PC-3 (cell line): ENCODE data around the gene PTPN20. TPM values are rescaled to one million over a fixed set of nuclear protein-coding genes. Genes with fewer than 3 reads are reported as not detected.

Experiments used
- ATAC-seq: fragments of 200-7000 bp; cut with Tn5 transposase; 2 replicates; pipeline ENCODE4 v1.9.1; 2020; ENCODE audit warnings: mild to moderate bottlenecking, moderate library complexity
- BruUV-seq: library from RNA; stranded (reverse); fragments of 400-500 nt; replicated peaks from 2 replicates; lab custom pipeline; 2021; lab: Mats Ljungman, UMichigan
- CTCF ChIA-PET: fragments of 300-600 bp; sonication (Branson Sonifier 250); formaldehyde crosslinking; loops from one replicate; lab custom pipeline; 2022; ENCODE audit warnings: antibody characterized with exemption; lab: Charles Lee
- POLR2A ChIA-PET: fragments of 300-600 bp; sonication (Branson Sonifier 250); formaldehyde crosslinking; loops from one replicate; lab custom pipeline; 2022; ENCODE audit warnings: antibody characterized with exemption; ENCODE audit not compliant: unreplicated experiment; lab: Charles Lee
- DNase-seq: peaks from one replicate; pipeline ENCODE4 v3.0.0-alpha.2; 2015
- H2AFZ ChIP-seq: fragments of 300-600 bp; sonication (generic); 2 replicates; pipeline ENCODE4 v1.6.0; 2016; ENCODE audit warnings: antibody characterized with exemption, low read length
- H3F3A ChIP-seq: fragments of 300-600 bp; sonication (generic); one replicate; pipeline ENCODE4 v1.6.0; 2017; ENCODE audit warnings: antibody characterized with exemption, low read length, control low read depth, mild to moderate bottlenecking; ENCODE audit not compliant: unreplicated experiment
- H3K27ac ChIP-seq: fragments of 300-600 bp; sonication (generic); 2 replicates; pipeline ENCODE4 v1.5.1; 2016; ENCODE audit warnings: mild to moderate bottlenecking, low read length
- H3K27me3 ChIP-seq: fragments of 300-600 bp; sonication (generic); 2 replicates; pipeline ENCODE4 v1.6.1; 2016; ENCODE audit warnings: low read length, mixed read lengths
- H3K36me3 ChIP-seq: fragments of 300-600 bp; sonication (generic); 2 replicates; pipeline ENCODE4 v1.6.1; 2016; ENCODE audit warnings: low read depth, mixed run types, low read length, mixed read lengths
- H3K4me1 ChIP-seq: fragments of 300-600 bp; sonication (generic); 2 replicates; pipeline ENCODE4 v1.5.1; 2016; ENCODE audit warnings: low read length; ENCODE audit not compliant: insufficient read depth
- H3K4me2 ChIP-seq: fragments of 300-600 bp; sonication (generic); 2 replicates; pipeline ENCODE4 v1.6.0; 2016; ENCODE audit warnings: low read length
- H3K4me3 ChIP-seq: fragments of 300-600 bp; sonication (generic); 2 replicates; pipeline ENCODE4 v1.5.1; 2016; ENCODE audit warnings: mild to moderate bottlenecking, low read length, mixed read lengths
- H3K79me2 ChIP-seq: fragments of 300-600 bp; sonication (generic); 2 replicates; pipeline ENCODE4 v1.6.1; 2017; ENCODE audit warnings: low read length, mixed read lengths
- H3K9ac ChIP-seq: fragments of 300-600 bp; sonication (generic); 2 replicates; pipeline ENCODE4 v1.6.0; 2016; ENCODE audit warnings: mild to moderate bottlenecking, low read length
- H3K9me2 ChIP-seq: fragments of 300-600 bp; sonication (generic); replicated peaks from 2 replicates; pipeline ENCODE4 v1.6.1; 2016; ENCODE audit warnings: mixed run types, low read length, mixed read lengths
- H3K9me3 ChIP-seq: fragments of 300-600 bp; sonication (generic); 2 replicates; pipeline ENCODE4 v1.6.1; 2016; ENCODE audit warnings: low read length, mixed read lengths
- H4K20me1 ChIP-seq: fragments of 300-600 bp; sonication (generic); 2 replicates; pipeline ENCODE4 v1.6.1; 2016; ENCODE audit warnings: low read length, mixed read lengths
- CTCF ChIP-seq: fragments of 300-600 bp; sonication (generic); conservative IDR thresholded peaks from 2 replicates; pipeline ENCODE4 v1.5.1; 2017; ENCODE audit warnings: antibody characterized with exemption, low read depth, mild to moderate bottlenecking, low read length
- EZH2 ChIP-seq: fragments of 300-600 bp; sonication (generic); IDR thresholded peaks from one replicate; pipeline ENCODE4 v1.6.1; 2017; ENCODE audit warnings: antibody characterized with exemption, mild to moderate bottlenecking, low read length; ENCODE audit not compliant: unreplicated experiment
- EZH2phosphoT487 ChIP-seq: fragments of 300-600 bp; sonication (generic); IDR thresholded peaks from 2 replicates; pipeline ENCODE4 v1.6.1; 2018; ENCODE audit warnings: mild to moderate bottlenecking, antibody characterized with exemption, low read length, borderline replicate concordance
- intact Hi-C: fragments of 100-400 bp; cut with micrococcal nuclease; formaldehyde crosslinking; loops from 2 replicates; pipeline ENCODE4 v1.9.0; 2023
- total RNA-seq: library from RNA; depleted of rRNA; stranded (reverse); fragments of >200 nt; gene quantifications from 2 replicates; pipeline ENCODE4 v1.2.3, GENCODE V29; 2014

The PTPN20 gene
- total RNA-seq, 1 experiment from 2014 or later, result 3.6 TPM

GRCh38 chr10:47008769-47009168, 97.5 kb downstream of the PTPN20 start:
- no peak for TF ChIP-seq CTCF
- no peak for TF ChIP-seq EZH2
- no peak for TF ChIP-seq EZH2phosphoT487
- DNase-seq, result no peak
- ATAC-seq, result no peak
- Histone ChIP-seq H3K4me1 (no peaks in the 10 kb centered on the region), H3K4me3 (no peak overlapping the region), H3F3A (no peaks in the 10 kb centered on the region), H3K9me3 (no peaks in the 10 kb centered on the region), H3K79me2 (no peaks in the 10 kb centered on the region), H3K27ac (no peak overlapping the region), H4K20me1 (no peaks in the 10 kb centered on the region), H2AFZ (no peak overlapping the region), H3K9me2 (no peaks in the 10 kb centered on the region), H3K4me2 (no peak overlapping the region), H3K27me3 (no peaks in the 10 kb centered on the region), H3K9ac (no peak overlapping the region), H3K36me3 (no peaks in the 10 kb centered on the region)
- ChIA-PET CTCF (no interaction called here), POLR2A (no interaction called here)
- BruUV-seq, result no TSS peak
- intact Hi-C loops, result no loop called here

GRCh38 chr10:47009215-47009838, 98.1 kb downstream of the PTPN20 start:
- CTCF ChIA-PET, result no interaction called here
- no peaks in the 10 kb centered on the region for H3K79me2 ChIP-seq
- no peaks in the 10 kb centered on the region for H3K27me3 ChIP-seq
- TF ChIP-seq CTCF (no peak), EZH2 (no peak), EZH2phosphoT487 (no peak)
- no peaks in the 10 kb centered on the region for H3K4me1 ChIP-seq
- H4K20me1 ChIP-seq, result no peaks in the 10 kb centered on the region
- no peak overlapping the region for H2AFZ ChIP-seq
- H3K36me3 ChIP-seq, result no peaks in the 10 kb centered on the region
- POLR2A ChIA-PET, result no interaction called here
- DNase-seq (no peak), ATAC-seq (no peak)
- no peaks in the 10 kb centered on the region for H3K9me2 ChIP-seq
- no TSS peak for BruUV-seq
- H3F3A ChIP-seq, result no peaks in the 10 kb centered on the region
- H3K27ac ChIP-seq, result no peak overlapping the region
- H3K4me2 ChIP-seq, result no peak overlapping the region
- intact Hi-C loops, result no loop called here
- H3K9ac ChIP-seq, result no peak overlapping the region
- H3K9me3 ChIP-seq, result no peaks in the 10 kb centered on the region
- H3K4me3 ChIP-seq, result no peak overlapping the region

- POLR2A ChIA-PET, result no interaction called here
- no TSS peak for BruUV-seq
- CTCF ChIA-PET, result no interaction called here
Observed at GRCh38 chr10:47010036-47010435, 98.8 kb downstream of the PTPN20 start.

More at GRCh38 chr10:47010036-47010435, 98.8 kb downstream of the PTPN20 start:
- H3F3A ChIP-seq, result no peaks in the 10 kb centered on the region
- H3K4me1 ChIP-seq, result no peaks in the 10 kb centered on the region
- no peak overlapping the region for H3K9ac ChIP-seq
- H2AFZ ChIP-seq, result no peak overlapping the region
- no peaks in the 10 kb centered on the region for H3K9me2 ChIP-seq
- no peaks in the 10 kb centered on the region for H4K20me1 ChIP-seq
- TF ChIP-seq EZH2phosphoT487, result no peak
- ATAC-seq (no peak), DNase-seq (no peak)
- H3K4me2 ChIP-seq, result no peak overlapping the region
- H3K9me3 ChIP-seq, result no peaks in the 10 kb centered on the region
- no peaks in the 10 kb centered on the region for H3K27me3 ChIP-seq
- H3K79me2 ChIP-seq, result no peaks in the 10 kb centered on the region
- no peak overlapping the region for H3K27ac ChIP-seq
- H3K36me3 ChIP-seq, result no peaks in the 10 kb centered on the region
- intact Hi-C loops, result no loop called here
- H3K4me3 ChIP-seq, result no peak overlapping the region
